C1 segment of cervical spinal cord (tissue), 14 donors: ENCODE measurements around the gene EEA1.
"Not testable (repeated sequence)": the region's sequence is repeated elsewhere in the genome, so short reads cannot be mapped to it uniquely, and the experiment has no call there.

ENCODE experiments used
- DNase-seq, 14 donors: peaks; one replicate each; lab custom pipeline; 2025; lab: John Stamatoyannopoulos, UW

Gene EEA1

GRCh38 chr12:92928962-92929915 lies at the start of gene EEA1:
TSS of gene EEA1 (minus strand) at chr12:92929295. CDS start at chr12:92929066, 229 bp downstream.
- DNase-seq: peak; percentile 48 to 98 (median 94)

- no peak for DNase-seq
Measured at GRCh38 chr12:92978607-92979006, 49.5 kb upstream of the EEA1 start.

GRCh38 chr12:92977326-92977725 lies 48.2 kb upstream of the EEA1 start:
- no peak for DNase-seq

- DNase-seq: no peak
Measured at GRCh38 chr12:92974759-92975158, 45.7 kb upstream of the EEA1 start.

- no peak for DNase-seq
Measured at GRCh38 chr12:92973614-92974013, 44.5 kb upstream of the EEA1 start.

GRCh38 chr12:92971859-92972524 lies 42.9 kb upstream of the EEA1 start:
- DNase-seq: peak in 1 of 14 donors; percentile 4

GRCh38 chr12:92968176-92968813 lies 39.2 kb upstream of the EEA1 start:
- DNase-seq: no peak

GRCh38 chr12:92964378-92964777 lies 35.3 kb upstream of the EEA1 start:
- not testable (repeated sequence) for DNase-seq

- DNase-seq: no peak
Measured at GRCh38 chr12:92961949-92962348, 32.9 kb upstream of the EEA1 start.

GRCh38 chr12:92955997-92956663 lies 27.0 kb upstream of the EEA1 start:
- no peak for DNase-seq

GRCh38 chr12:92953747-92954146 lies 24.7 kb upstream of the EEA1 start:
- DNase-seq: no peak

GRCh38 chr12:92952394-92952793 lies 23.3 kb upstream of the EEA1 start:
- DNase-seq: no peak

- no peak for DNase-seq
Measured at GRCh38 chr12:92951006-92951405, 21.9 kb upstream of the EEA1 start.

- no peak for DNase-seq
Measured at GRCh38 chr12:92950011-92950410, 20.9 kb upstream of the EEA1 start.

- DNase-seq: no peak
Measured at GRCh38 chr12:92949466-92949865, 20.4 kb upstream of the EEA1 start.

- no peak for DNase-seq
Measured at GRCh38 chr12:92947589-92948215, 18.6 kb upstream of the EEA1 start.

- DNase-seq: no peak
Measured at GRCh38 chr12:92945659-92946220, 16.6 kb upstream of the EEA1 start.

- no peak for DNase-seq
Measured at GRCh38 chr12:92943482-92944250, 14.6 kb upstream of the EEA1 start.

- DNase-seq: no peak
Measured at GRCh38 chr12:92942905-92943304, 13.8 kb upstream of the EEA1 start.

- no peak for DNase-seq
Measured at GRCh38 chr12:92939116-92939515, 10.0 kb upstream of the EEA1 start.
